H1 (cell line): ENCODE measurements around the gene DPYD. TPM values are rescaled to one million over a fixed set of nuclear protein-coding genes. Genes with fewer than 3 reads are reported as not detected.

Source experiments
- CTCF ChIA-PET: fragments of 300-600 bp; sonication (Branson Sonifier 250); formaldehyde crosslinking; loops from one replicate; lab custom pipeline; 2021; ENCODE audit not compliant: partially characterized antibody; lab: Charles Lee
- POLR2A ChIA-PET: fragments of 300-600 bp; sonication (Branson Sonifier 250); formaldehyde crosslinking; loops from one replicate; lab custom pipeline; 2021; ENCODE audit warnings: inconsistent platforms; ENCODE audit not compliant: partially characterized antibody; lab: Charles Lee
- DNase-seq, 2 experiments: peaks; one replicate each; pipeline versions ENCODE4 v3.0.0 to v3.0.0-alpha.2; 2010 to 2022; ENCODE audit warnings: low spot score in 2 of 2, low read depth in 1 of 2, mixed read lengths in 1 of 2
- FAIRE-seq: peaks from 2 replicates; lab custom pipeline; 2011; peaks lifted over from hg19 to GRCh38; lab: Jason Lieb, UNC
- H2AFZ ChIP-seq: 2 replicates; pipeline ENCODE4 v1.8.1; 2012; ENCODE audit warnings: low read length, inconsistent platforms
- H2AK5ac ChIP-seq: 2 replicates; pipeline ENCODE4 v1.6.1; 2013; ENCODE audit warnings: low read depth, low read length
- H2BK120ac ChIP-seq: replicated peaks from 2 replicates; pipeline ENCODE3; 2013; ENCODE audit warnings: low read depth, low read length, inconsistent platforms
- H2BK12ac ChIP-seq: 2 replicates; pipeline ENCODE4 v1.6.1; 2013; ENCODE audit warnings: low read depth, low read length
- H2BK15ac ChIP-seq: 2 replicates; pipeline ENCODE4 v1.6.1; 2013; ENCODE audit warnings: low read length
- H2BK20ac ChIP-seq: 2 replicates; pipeline ENCODE4 v1.6.1; 2013; ENCODE audit warnings: low read length
- H2BK5ac ChIP-seq: 2 replicates; pipeline ENCODE4 v1.6.1; 2013; ENCODE audit warnings: low read depth, low read length
- H3K14ac ChIP-seq: 2 replicates; pipeline ENCODE4 v1.6.1; 2013; ENCODE audit warnings: inconsistent platforms; ENCODE audit not compliant: insufficient read length
- H3K18ac ChIP-seq: 2 replicates; pipeline ENCODE4 v1.6.1; 2013; ENCODE audit warnings: low read length; ENCODE audit errors: extremely low read depth
- H3K23ac ChIP-seq: 2 replicates; pipeline ENCODE4 v1.6.1; 2013; ENCODE audit warnings: inconsistent platforms; ENCODE audit not compliant: insufficient read length
- H3K23me2 ChIP-seq: 2 replicates; pipeline ENCODE4 v1.6.1; 2013; ENCODE audit warnings: low read depth, low read length
- H3K27ac ChIP-seq: 2 replicates; pipeline ENCODE4 v1.6.1; 2011; ENCODE audit warnings: low read depth, low read length, inconsistent platforms
- H3K27me3 ChIP-seq, 4 experiments: replicated peaks in 1 of 4; 1 replicate in 1 of 4; 2 replicates in 3 of 4; pipeline versions ENCODE4 v1.6.1 to v1.8.1; 2011 to 2013; ENCODE audit warnings: low read length in 3 of 4, mild to moderate bottlenecking in 3 of 4, inconsistent platforms in 2 of 4, mixed read lengths in 2 of 4, moderate library complexity in 1 of 4; ENCODE audit not compliant: control insufficient read depth in 3 of 4, insufficient read depth in 3 of 4; ENCODE audit errors: extremely low read depth in 1 of 4
- H3K36me3 ChIP-seq, 4 experiments: 2 replicates each; pipeline versions ENCODE4 v1.6.1 to v1.8.1; 2011 to 2013; ENCODE audit warnings: mild to moderate bottlenecking in 4 of 4, low read length in 3 of 4, moderate library complexity in 2 of 4, control low read depth in 1 of 4, inconsistent platforms in 1 of 4; ENCODE audit not compliant: insufficient read depth in 4 of 4, control insufficient read depth in 2 of 4
- H3K4ac ChIP-seq: replicated peaks from 2 replicates; pipeline ENCODE3; 2013; ENCODE audit warnings: low read length, low read depth, mixed read lengths, inconsistent platforms; ENCODE audit not compliant: insufficient read length
- H3K4me1 ChIP-seq, 4 experiments: replicated peaks in 1 of 4; 1 replicate in 1 of 4; 2 replicates in 3 of 4; pipeline versions ENCODE4 v1.6.1 to v1.8.1; 2011 to 2013; ENCODE audit warnings: low read length in 3 of 4, inconsistent platforms in 2 of 4, mixed read lengths in 1 of 4; ENCODE audit not compliant: insufficient read depth in 4 of 4, control insufficient read depth in 3 of 4
- H3K4me2 ChIP-seq, 2 experiments: 2 replicates each; pipeline versions ENCODE4 v1.6.1 to v1.8.1; 2011 to 2013; ENCODE audit warnings: low read depth in 2 of 2, low read length in 2 of 2, control low read depth in 1 of 2, inconsistent platforms in 1 of 2, mild to moderate bottlenecking in 1 of 2; ENCODE audit not compliant: insufficient read depth in 1 of 2
- H3K4me3 ChIP-seq, 4 experiments: fragments of 200-600, 300-600 bp in 1 of 4; sonication (generic), shearing (Covaris generic), sonication (Bioruptor Twin) in 1 of 4; 2 replicates each; pipeline versions ENCODE4 v1.5.1 to v1.8.1; 2011 to 2016; ENCODE audit warnings: low read length in 4 of 4, low read depth in 3 of 4, control low read depth in 2 of 4, inconsistent platforms in 2 of 4, mild to moderate bottlenecking in 2 of 4, mixed read lengths in 1 of 4, moderate library complexity in 1 of 4; ENCODE audit not compliant: insufficient read depth in 2 of 4; ENCODE audit errors: extremely low read depth in 1 of 4
- H3K56ac ChIP-seq: replicated peaks from 2 replicates; pipeline ENCODE3; 2013; ENCODE audit warnings: low read depth, mild to moderate bottlenecking, mixed read lengths, low read length, inconsistent platforms; ENCODE audit not compliant: insufficient read length
- H3K79me1 ChIP-seq: 2 replicates; pipeline ENCODE4 v1.6.1; 2013; ENCODE audit warnings: low read depth, low read length, control low read depth
- H3K79me2 ChIP-seq, 2 experiments: 2 replicates each; pipeline versions ENCODE4 v1.6.1 to v1.8.1; 2012 to 2013; ENCODE audit warnings: low read length in 2 of 2, mild to moderate bottlenecking in 2 of 2, inconsistent platforms in 1 of 2; ENCODE audit not compliant: insufficient read depth in 2 of 2, control insufficient read depth in 1 of 2
- H3K9ac ChIP-seq, 4 experiments: replicated peaks in 1 of 4; 1 replicate in 1 of 4; 2 replicates in 3 of 4; pipeline versions ENCODE4 v1.6.1 to v1.8.1; 2011 to 2013; ENCODE audit warnings: low read depth in 3 of 4, low read length in 3 of 4, control low read depth in 2 of 4, mild to moderate bottlenecking in 2 of 4, moderate library complexity in 2 of 4, inconsistent platforms in 1 of 4; ENCODE audit errors: extremely low read depth in 1 of 4
- H3K9me3 ChIP-seq, 2 experiments: 2 replicates each; pipeline versions ENCODE4 v1.6.1 to v1.8.1; 2012 to 2013; ENCODE audit warnings: mild to moderate bottlenecking in 2 of 2, moderate library complexity in 2 of 2, control low read depth in 1 of 2, inconsistent platforms in 1 of 2, low read depth in 1 of 2, low read length in 1 of 2, mixed read lengths in 1 of 2; ENCODE audit not compliant: insufficient read depth in 2 of 2
- H4K20me1 ChIP-seq, 2 experiments: replicated peaks in 1 of 2; 2 replicates each; pipeline versions ENCODE3 to v1.8.1; 2011 to 2013; ENCODE audit warnings: inconsistent platforms in 2 of 2, low read length in 2 of 2, mild to moderate bottlenecking in 1 of 2; ENCODE audit not compliant: insufficient read depth in 2 of 2, control insufficient read depth in 1 of 2
- H4K5ac ChIP-seq: 2 replicates; pipeline ENCODE4 v1.6.1; 2013; ENCODE audit warnings: low read length, low read depth, mixed read lengths, inconsistent platforms; ENCODE audit not compliant: insufficient read length
- H4K8ac ChIP-seq: 2 replicates; pipeline ENCODE4 v1.8.0; 2013; ENCODE audit warnings: mild to moderate bottlenecking, moderate library complexity, low read length, inconsistent platforms; ENCODE audit not compliant: insufficient read depth; ENCODE audit errors: extremely low read depth
- H4K91ac ChIP-seq: replicated peaks from 2 replicates; pipeline ENCODE3; 2013; ENCODE audit warnings: low read length, mixed read lengths, inconsistent platforms; ENCODE audit not compliant: insufficient read length
- KDM4A ChIP-seq: IDR thresholded peaks from one replicate; pipeline ENCODE4 v1.7.1; 2012; ENCODE audit warnings: low read depth, mild to moderate bottlenecking, moderate library complexity, low read length, inconsistent platforms; ENCODE audit not compliant: severe bottlenecking
- KDM5A ChIP-seq: fragments of 200-600 bp; IDR thresholded peaks from 2 replicates; pipeline ENCODE4 v1.7.1; 2012; ENCODE audit warnings: mild to moderate bottlenecking, low read length, inconsistent platforms, mixed read lengths
- WGBS, 2 experiments: shearing (Covaris generic) in 1 of 2; methylation state at CpG; one replicate each; pipeline versions ENCODE4 v1.1.6 to v1.1.7; 2013 to 2015; ENCODE audit warnings: low lambda C conversion rate in 2 of 2, mixed read lengths in 2 of 2, inconsistent platforms in 1 of 2, low coverage in 1 of 2, missing lambda C conversion rate in 1 of 2; ENCODE audit not compliant: insufficient replicate concordance in 2 of 2, insufficient coverage in 1 of 2, insufficient read length in 1 of 2; ENCODE audit errors: extremely low coverage in 1 of 2, missing lambda C conversion rate in 1 of 2; 5-methylcytosine and 5-hydroxymethylcytosine counted together
- polyA plus RNA-seq, 7 experiments: library from polyadenylated mRNA; depleted of rRNA in 3 of 7; stranded (reverse) in 5 of 7; unstranded in 2 of 7; fragments of >200 nt in 5 of 7; fragments of 200-250 nt in 2 of 7; gene quantifications; 1 replicate in 5 of 7; 2 replicates in 1 of 7; 4 replicates in 1 of 7; pipeline versions ENCODE4 v1.2.1 to v1.2.3, GENCODE V29; 2011 to 2013; ENCODE audit warnings: missing spikeins in 2 of 7, mixed read lengths in 2 of 7
- total RNA-seq: library from RNA; stranded (reverse); fragmentation: NEBNext Ultra II Directional; extraction: Animal tissue kit (Norgen Biotek cat#: 25700); gene quantifications from 2 replicates; pipeline ENCODE4 v1.2.1, GENCODE V29; 2021

DPYD gene
- total and polyA plus RNA-seq, 2 of the 8 experiments (the other 6 are each of a cell fraction or from before 2014, with no cell fraction given), result 0.29 to 0.73 TPM

- no peaks in the 10 kb centered on the region for H3K4me1 ChIP-seq
- H3K4me3 ChIP-seq, result no peak overlapping the region
- no peak overlapping the region for H2BK15ac ChIP-seq
- H2BK5ac ChIP-seq, result no peak overlapping the region
- no peak overlapping the region for H3K27ac ChIP-seq
- H2AK5ac ChIP-seq, result no peak overlapping the region
- no peak overlapping the region for H4K5ac ChIP-seq
- FAIRE-seq, result no peak
- POLR2A ChIA-PET, result no interaction called here
- no peak overlapping the region for H2BK12ac ChIP-seq
- no peaks in the 10 kb centered on the region for H4K20me1 ChIP-seq
- no peak overlapping the region for H3K56ac ChIP-seq
- H3K36me3 ChIP-seq, result no peaks in the 10 kb centered on the region
- H2AFZ ChIP-seq, result no peak overlapping the region
- DNase-seq, result no peak
- CTCF ChIA-PET, result interaction anchor here (0.8 kb wide), 1 partner anchor 1883 kb away, joined by 3 read pairs; no protein-coding TSS in a partner anchor
- no peak overlapping the region for H3K14ac ChIP-seq
- H3K4ac ChIP-seq, result no peak overlapping the region
- H4K8ac ChIP-seq, result no peak overlapping the region
- no peaks in the 10 kb centered on the region for H3K79me1 ChIP-seq
- no peak overlapping the region for H4K91ac ChIP-seq
- H3K4me2 ChIP-seq, result no peak overlapping the region
- WGBS, 2 experiments, result 87% methylated on average over 3 of the region's 3 CpGs; no CpG with 5 or more reads in 1 of the 2 experiments
- no peaks in the 10 kb centered on the region for H3K27me3 ChIP-seq
- no peak overlapping the region for H2BK20ac ChIP-seq
- H3K23ac ChIP-seq, result no peak overlapping the region
- H3K23me2 ChIP-seq, result no peaks in the 10 kb centered on the region
- no peaks in the 10 kb centered on the region for H3K9me3 ChIP-seq
- H3K79me2 ChIP-seq, result no peaks in the 10 kb centered on the region
- H2BK120ac ChIP-seq, result no peak overlapping the region
- no peak overlapping the region for H3K9ac ChIP-seq
- no peak overlapping the region for H3K18ac ChIP-seq
- TF ChIP-seq KDM5A (no peak), KDM4A (no peak)
Observed at GRCh38 chr1:97947695-97948094, 26.9 kb upstream of the DPYD start.
